Measurements from ENCODE around the gene RPRD2.
A peak's percentile ranks its signal among the peaks of the same experiment; 100 is the strongest.
"Not testable (repeated sequence)": the region's sequence is repeated elsewhere in the genome, so short reads cannot be mapped to it uniquely, and the experiment has no call there.

The RPRD2 gene

DNA sequence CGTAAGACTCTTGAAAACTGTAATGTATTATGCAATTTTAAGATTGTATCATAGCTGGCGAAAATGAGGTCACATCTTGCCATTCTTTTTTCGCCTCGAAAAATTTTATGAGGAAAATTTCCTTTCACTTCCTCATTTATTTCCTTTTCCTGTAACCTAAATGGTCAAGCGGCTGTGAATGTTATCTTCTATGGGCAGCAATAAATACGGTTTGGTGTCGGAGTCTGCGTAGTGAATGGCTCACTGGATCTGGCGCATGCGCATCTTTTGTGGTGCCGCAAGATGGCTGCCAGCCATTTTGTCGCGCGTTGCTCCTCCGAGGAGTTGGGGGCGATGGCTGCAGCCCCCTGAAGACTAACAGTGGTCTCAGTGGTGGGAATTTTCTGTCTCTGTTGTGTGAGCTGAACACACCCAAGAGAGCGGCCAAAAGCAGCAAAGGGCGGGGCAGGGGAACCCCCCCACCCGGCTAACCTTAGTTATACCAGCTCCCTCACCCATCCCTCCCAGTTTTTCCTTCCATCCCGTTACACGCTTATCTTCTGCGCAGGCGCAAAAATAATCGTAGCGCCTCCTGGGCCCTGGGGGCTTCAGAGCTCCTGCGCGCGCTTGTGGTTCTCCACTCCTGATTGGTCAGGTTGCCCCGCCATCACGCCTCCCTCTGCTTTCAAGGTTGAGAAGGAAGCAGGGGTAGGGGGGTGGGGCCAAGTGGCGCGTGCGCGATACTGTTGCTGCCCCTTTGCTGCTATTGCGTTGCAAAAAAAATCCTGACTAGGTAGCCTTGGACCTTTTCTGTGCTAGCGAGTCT is at the start of gene RPRD2:
Gene RPRD2 (plus strand): TSS at position 722 of the 805 bp plus-strand sequence. CDS start 568 bp downstream, outside the sequence.
- peak; percentile 98 to 99 for DNase-seq (ENCODE audit: low read depth in 2 of 2)

DNA sequence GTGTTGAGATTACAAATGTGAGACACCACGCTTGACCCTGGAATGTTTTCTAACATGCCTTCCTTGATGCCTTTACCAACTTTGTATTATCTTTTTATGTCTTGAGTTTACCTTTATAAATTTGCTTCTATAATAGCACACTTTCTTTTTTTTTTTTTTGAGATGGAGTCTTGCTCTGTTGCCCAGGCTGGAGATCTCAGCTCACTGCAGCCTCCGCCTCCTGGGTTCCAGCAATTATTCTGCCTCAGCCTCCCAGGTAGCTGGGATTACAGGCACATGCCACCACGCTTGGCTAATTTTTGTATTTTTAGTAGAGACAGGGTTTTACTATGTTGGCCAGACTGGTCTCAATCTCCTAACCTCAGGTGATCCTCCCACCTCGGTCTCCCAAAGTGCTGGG is 49.3 kb upstream of the RPRD2 start:
- not testable (repeated sequence) for DNase-seq (ENCODE audit: low read depth in 2 of 2)

DNA sequence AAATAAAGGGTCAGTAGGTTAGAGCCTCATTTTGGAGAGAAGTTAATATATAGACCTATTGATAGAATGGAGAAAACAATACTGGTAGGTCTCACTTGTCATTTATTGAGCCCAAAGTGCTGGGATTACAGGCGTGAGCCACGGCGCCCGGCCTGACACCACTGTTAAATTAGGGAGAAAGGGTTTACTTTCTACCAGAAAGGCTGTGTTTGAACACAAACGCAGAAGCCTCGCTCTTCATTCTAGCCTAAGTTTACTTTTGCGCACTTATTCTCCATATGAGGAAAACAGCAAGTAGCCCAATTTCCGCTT is 43.3 kb upstream of the RPRD2 start:
- DNase-seq (ENCODE audit: low read depth in 2 of 2): no peak

DNA sequence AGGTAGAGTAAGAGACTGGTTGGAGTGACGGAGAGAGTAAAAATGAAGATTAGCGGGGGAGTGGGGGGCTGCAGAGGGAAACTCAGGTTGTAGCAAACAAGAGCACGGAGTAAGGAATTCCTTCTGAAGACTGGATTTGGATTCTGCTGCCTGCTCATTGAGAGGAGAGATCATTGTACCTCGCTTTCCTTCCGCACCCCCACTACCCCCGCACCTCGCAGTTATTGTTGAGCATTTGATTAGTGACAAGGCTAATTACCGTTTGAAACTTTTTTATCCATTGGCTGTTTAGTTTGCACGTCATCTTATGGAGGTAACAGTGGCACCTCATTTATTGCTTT is 42.2 kb upstream of the RPRD2 start:
- DNase-seq (ENCODE audit: low read depth in 2 of 2): no peak

DNA sequence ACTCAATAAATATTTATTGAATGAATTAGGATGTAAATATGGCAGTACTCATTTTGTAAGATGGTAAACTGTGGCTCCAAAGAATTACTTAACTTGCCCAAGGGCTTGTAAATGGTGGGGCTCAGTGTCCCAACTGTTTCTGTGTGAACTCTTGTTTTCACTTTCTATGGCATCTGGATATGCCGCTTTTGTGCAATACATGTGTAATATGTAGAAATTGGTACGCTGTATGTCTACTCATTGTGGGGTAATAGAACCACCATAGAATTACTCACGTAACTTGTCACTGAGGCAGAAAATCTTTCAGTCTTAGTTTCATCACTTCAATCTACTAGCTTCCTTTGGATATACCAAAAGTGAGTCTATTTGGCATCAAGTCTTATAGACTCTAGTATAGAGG is 41.6 kb upstream of the RPRD2 start:
- DNase-seq (ENCODE audit: low read depth in 2 of 2): peak in 1 of 2 donors; percentile 8

DNA sequence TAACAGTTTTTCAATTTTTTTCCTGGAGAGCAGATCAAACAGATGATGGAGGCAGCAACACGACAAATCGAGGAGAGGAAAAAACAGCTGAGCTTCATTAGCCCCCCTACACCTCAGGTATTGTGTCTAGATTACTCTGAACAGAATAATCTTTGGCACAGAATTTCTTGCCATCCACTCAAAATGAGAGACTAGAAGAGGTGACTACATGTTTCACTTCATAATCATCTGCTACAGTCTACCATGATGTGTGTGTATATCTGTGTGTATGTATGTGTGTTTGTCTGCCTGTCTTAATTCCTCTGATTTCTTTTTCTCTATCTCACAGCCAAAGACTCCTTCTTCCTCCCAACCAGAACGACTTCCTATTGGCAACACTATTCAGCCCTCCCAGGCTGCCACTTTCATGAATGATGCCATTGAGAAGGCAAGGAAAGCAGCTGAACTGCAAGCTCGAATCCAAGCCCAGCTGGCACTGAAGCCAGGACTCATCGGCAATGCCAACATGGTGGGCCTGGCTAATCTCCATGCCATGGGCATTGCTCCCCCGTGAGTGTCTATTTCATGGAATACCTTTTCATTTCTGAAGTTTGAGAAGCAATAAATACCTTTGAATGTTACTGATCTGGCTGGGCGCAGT is 31.2 kb upstream of the RPRD2 start:
- no peak for DNase-seq (ENCODE audit: low read depth in 2 of 2)

DNA sequence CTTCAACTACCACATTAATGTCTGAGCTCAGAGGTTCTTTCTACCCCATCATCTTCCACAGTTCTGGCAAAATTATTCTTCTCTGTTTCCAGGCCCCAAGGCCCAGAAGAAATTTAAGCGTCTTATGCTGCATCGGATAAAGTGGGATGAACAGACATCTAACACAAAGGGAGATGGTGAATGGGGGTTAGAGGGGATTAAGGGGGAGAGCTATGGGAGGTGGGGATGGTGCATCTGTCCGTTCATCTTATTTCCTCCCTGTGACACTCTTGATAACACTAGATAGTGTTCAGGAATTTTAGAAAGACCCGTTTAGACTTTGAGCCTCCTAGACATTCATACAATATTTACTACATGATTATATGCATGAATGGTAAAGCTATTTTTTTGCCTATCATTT is 17.6 kb upstream of the RPRD2 start:
- no peak for DNase-seq (ENCODE audit: low read depth in 2 of 2)

DNA sequence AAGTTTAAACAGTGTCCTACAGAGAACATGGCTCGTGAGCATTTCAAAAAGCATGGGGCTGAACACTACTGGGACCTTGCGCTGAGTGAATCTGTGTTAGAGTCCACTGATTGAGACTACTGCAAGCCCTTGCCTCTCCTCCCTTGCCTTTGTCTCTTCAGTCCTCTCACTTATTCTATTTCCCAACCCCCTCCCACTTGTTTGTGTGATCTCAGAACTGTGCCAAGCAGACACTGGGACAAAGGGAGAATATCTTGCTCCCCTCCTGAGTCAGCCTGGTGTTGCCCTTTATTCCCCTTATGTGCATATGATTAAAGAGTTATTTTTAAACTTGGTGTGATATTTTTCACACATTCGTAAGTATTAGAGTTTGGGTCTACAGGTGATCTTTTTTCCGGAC is 11.1 kb upstream of the RPRD2 start:
- DNase-seq (ENCODE audit: low read depth in 2 of 2): no peak

DNA sequence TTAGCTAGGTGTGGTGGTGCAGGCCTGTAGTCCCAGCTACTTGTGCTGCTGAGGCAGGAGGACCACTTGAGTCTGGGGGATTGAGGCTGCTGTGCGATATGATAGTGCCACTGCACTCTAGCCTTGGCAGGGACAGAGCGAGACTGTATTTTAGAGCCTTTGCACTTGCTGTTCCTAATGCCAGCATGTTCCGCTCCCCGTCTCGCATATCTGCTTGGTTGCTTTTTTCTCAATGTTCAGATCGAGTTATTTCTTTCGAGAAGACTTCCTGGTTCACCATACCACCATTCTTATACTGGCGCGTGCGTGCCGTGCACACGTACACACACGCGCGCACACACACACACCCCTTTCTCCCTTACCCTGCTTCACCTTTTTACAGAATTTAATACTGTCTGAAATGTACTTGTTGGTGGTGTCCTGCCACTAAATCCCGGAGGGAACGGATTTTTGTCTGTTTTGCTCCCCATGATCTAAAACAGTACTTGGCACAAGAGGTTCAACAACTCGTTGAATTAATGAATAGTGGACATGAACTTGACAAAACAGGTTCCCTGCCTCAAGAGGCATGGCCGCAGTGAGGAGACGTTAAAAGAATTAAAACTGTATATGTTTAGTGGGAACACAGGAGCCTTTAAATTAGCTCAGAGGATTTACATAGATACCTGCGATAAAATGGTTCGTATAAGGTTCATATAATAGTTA is 1.1 kb upstream of the RPRD2 start:
- DNase-seq (ENCODE audit: low read depth in 2 of 2): no peak

DNA sequence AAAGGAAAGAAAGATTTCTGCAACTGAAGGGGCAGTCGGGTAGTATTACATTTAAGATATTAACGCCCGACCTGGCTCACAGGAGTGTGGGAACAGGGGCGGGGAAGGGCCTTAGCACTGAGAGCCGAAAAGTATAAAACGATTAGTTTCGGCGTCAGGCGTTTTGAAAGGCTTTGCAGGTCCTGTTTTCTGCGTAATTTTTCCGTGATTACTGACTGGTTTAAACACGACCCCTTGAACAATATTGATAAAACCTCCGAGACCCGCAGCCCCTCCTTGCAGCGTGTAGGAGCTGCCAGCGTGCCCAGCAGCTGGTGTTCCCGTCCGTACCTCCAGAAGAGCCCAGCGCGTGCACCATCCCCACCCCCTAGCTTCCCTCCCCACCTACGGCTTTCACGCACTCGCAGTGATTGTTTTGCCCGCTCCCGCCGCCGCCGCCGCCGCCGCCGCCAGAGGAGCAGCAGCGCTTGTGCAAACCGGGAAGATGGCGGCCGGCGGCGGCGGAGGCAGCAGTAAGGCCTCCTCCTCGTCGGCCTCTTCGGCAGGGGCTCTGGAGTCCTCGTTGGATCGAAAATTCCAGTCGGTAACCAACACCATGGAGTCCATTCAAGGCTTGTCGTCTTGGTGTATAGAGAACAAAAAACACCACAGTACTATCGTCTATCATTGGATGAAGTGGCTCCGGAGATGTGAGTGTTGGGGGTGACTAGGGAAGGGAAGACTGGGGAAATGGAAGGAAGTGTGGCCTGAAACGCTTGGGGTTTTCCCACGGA is 470 bp downstream of the RPRD2 start:
- peak; percentile 67 to 70 for DNase-seq (ENCODE audit: low read depth in 2 of 2)

DNA sequence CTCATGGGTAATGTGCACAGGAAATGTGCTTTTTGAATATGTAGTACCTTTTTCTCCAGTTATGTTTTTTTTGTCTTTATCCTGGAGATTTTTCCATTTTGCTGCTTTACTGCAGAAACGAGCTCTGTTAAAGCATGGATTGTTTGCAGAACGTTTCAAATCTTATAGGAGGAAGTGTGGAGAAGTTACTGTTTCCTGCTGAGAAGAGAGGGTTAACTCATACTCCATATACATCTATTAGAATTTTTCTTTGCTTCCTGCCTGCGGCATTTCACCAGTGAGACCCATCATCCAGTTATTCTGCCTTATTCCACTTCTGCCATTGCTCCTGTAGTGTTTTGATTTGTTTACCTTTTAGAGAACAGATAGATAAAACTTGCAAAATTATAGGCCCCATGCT is 2.0 kb downstream of the RPRD2 start:
- DNase-seq (ENCODE audit: low read depth in 2 of 2): no peak

DNA sequence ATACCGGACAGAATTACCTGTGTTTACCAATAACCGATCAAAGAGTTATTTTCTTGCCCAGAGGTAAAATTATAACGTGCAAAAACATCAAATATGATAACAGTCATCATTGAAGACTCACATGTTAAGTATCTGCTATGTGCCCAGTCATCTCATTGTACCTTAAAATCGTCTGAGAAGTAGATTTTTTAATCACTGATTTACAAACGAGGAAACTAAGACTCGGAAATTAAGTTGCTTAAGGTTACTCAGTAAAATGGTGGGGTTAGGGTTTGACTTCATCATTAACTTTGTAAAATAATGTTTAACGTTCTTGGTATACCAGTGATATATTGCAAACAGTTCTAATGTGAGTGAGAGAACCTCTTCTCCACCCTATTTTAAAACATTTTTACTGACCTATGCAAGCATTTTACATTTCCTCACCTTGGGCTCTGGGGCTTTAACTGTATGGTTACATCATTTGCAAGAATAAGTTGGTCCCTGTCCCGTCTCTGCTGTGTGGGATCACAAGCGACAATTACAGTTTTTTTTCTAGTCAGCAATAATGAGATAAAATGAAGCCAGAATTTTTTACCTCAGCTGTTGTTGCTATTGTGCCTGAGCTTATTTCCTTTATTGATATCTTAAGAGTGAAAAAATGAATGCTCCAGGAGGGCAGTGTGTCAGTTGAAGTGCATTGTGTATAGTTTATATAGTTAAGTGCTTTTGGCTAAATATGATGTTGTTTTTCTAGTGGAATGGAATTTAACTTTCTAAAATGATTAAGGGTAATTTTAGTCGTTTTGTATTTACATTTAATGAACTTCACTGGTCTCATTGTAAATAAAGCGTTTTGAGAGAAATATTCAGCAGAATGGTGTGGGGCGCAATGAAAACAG is 2.7 kb downstream of the RPRD2 start:
- no peak for DNase-seq (ENCODE audit: low read depth in 2 of 2)

DNA sequence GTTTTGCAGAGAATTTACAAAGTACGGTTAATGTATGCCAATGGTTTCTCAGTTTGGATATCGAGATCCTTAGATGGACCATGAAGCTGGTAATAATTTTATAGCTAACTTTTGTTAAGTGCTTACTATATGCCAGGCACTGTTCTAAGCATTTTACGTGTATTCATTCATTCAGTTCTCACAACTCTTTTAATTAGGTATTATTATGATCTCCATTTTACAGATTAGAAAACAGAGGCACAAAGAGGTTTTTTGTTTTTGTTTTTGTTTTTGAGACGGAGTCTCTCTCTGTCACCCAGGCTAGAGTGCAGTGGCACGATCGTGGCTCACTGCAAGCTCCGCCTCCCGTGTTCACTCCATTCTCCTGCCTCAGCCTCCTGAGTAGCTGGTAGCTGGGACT is 7.2 kb downstream of the RPRD2 start:
- DNase-seq (ENCODE audit: low read depth in 2 of 2): no peak

DNA sequence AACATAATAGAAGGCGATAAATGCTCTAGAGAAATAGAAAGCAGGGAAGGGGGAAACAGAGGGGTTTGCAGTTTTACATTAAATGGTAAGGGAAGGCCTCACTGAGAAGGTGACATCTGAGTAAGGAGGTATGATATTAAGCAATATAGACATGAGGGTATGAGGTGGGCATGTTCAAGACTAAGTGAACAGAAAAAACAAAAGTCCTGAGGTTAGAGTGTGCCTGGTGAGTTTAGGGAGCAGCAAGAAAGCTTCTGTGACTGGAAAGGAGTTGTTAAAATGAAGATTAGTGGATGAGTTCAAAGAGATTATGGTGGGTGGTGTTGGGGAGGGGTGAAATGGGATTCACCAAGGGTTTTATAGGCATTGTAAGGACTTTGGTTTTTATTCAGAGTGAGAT is 8.6 kb downstream of the RPRD2 start:
- no peak for DNase-seq (ENCODE audit: low read depth in 2 of 2)

DNA sequence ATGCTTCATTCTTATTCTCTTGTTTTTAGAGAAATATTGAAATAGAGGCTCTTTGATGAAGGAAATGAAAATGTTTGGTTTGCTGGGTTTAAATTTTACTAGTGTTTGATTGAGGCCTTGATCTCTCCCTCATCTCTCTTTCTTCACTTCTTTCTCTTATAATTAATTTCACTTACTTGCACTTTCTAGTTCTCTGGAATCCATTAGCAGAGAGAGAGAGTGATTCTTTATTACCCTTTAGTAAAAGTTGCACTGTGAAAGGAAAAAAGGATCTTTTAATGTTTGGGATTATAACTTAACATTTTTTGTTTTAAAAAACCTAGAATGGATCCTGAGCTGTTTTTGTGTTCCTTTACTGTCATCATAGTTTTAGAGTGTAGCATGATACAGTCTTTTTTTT is 12.2 kb downstream of the RPRD2 start:
- DNase-seq (ENCODE audit: low read depth in 2 of 2): no peak

DNA sequence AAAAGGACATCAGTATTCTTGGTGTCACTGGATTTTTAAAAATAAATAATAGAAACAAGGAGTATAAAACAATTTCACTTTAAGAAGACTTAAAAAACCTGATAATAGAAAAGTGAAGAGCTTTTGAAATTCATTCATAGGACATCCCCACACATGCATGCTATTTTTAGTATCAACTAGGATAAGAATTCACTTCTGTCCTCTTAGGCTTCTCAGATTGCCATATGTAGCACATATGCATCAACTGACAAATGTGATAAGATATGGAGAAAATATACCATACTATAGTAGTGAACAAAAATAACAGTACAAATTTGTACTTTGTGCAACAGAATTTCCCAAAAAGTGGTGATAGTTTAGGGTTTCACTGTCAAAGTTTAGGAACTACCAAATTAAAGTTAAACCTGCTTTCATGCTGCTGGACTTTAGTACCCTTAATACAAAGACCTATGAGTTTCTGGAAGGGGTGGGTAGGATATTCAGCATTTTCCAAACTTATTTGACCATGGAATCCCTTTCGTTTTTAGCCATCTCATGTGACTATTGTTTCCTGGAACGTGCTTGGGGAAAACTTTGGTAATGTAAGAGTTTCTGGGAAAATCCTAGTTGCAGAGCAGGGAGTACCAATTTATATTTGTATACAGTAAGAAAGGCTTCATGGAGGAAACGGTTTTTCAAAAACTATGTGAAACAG is 19.8 kb downstream of the RPRD2 start:
- no peak for DNase-seq (ENCODE audit: low read depth in 2 of 2)

DNA sequence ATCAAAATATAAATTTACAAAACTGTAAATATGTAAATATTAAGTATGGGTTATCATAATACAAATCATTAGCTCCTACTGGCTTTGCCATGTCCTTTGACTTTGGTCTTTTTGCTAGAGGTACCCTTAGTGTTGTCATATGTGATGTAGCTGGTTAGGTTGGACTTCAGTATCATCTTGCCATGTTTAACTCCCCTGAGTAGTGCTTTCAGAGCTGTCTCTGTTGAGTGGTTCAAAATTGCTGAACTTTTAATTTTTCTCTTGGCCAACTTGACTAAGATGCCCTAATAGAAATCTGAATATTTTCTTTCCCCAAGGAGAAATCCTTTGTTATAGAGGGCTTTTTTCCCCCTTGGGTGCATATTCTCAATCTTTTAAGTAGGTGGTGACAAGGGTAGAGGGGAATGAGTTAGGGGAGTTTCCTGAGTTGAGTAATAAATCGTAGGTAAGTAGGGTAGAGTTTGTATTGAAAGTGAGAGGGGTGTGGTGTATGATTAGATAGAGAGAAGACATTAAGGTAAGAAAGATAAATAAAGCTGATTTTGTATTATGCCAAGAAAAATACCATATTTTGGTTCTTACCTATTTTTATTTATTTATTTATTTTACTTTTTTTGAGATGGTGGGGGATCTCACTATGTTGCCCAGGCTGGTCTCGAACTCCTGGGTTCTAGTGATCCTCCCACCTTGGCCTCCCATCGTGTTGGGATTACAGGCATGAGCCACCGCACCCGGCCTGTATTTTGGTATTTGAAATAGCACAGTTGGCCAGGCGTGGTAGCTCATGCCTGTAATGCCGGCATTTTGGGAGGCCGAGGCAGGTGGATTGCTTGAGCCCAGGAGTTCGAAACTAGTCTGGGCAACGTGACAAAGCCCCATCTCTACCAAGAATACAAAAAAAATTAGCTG is 21.8 kb downstream of the RPRD2 start:
- DNase-seq (ENCODE audit: low read depth in 2 of 2): no peak

DNA sequence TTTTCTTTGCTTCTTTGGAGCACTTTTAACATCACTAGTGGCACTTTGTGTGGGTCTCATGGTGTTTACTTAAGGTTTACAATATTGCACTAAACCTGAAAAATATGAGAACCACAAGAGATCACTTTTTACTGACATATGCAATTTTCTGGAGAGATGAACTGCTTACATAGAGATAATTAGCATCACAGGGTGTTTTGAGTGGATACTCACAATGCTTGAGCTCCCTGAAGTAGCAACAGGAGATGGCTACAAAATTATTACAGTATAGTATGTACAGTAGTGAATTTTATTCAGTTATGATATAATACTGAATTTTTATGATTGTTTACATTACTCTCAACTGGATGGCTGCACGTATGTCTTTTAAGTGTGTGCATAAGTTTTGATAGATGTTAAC is 22.6 kb downstream of the RPRD2 start:
- DNase-seq (ENCODE audit: low read depth in 2 of 2): no peak

DNA sequence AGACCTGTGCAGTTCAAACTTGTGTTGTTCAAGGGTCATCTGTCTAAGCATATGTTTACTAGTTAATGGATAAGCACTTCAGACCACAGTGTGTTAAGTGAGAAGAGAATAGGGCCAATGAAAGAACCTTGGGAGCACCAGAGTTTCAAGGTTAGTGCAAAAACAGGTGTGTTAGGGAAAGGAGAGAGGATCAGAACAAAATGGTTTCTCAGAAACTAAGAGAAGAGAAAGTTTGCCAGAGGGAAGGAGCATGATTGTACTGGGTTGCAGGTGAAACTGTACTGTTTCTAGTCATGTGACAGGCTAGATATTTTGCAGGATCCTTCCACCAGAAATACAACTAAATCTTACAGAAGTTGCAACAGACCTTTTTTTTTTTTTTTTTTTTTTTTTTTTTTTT is 23.3 kb downstream of the RPRD2 start:
- no peak for DNase-seq (ENCODE audit: low read depth in 2 of 2)

DNA sequence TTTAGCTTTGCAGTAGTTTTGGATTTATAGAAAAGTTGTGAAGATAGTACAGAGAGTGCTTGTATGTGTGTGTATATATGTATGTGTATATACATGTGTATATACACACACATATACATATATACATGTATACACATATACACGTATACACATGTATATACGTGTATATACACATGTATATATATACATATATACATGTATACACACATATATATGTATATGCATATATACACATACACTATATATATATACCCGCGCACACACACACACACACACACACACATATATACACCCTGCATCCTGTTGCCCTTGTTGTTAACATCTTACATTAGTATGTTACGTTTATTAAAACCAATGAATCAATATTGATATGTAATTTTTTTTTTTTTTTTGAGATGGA is 24.3 kb downstream of the RPRD2 start:
- DNase-seq (ENCODE audit: low read depth in 2 of 2): no peak
